Astrocyte of the cerebellum (primary cell): ENCODE data around the gene HIPK1.

ENCODE experiments used
- DNase-seq: peaks from one replicate; pipeline ENCODE4 v3.0.0-alpha.2; 2011; ENCODE audit warnings: low read depth
- H3K4me3 ChIP-seq: 2 replicates; pipeline ENCODE4 v1.5.1; 2011; ENCODE audit warnings: mild to moderate bottlenecking, low read depth, low read length, moderate library complexity
- in situ Hi-C: cut with HindIII; loops from 2 replicates; pipeline ENCODE4 v1.10.0; 2017; ENCODE audit warnings: low sequenced_read_pairs
- TF ChIP-seq, protein P1 (sequence below): IDR thresholded peaks from 2 replicates; pipeline ENCODE4 v1.5.1; 2012; ENCODE audit warnings: low read length, low read depth, moderate library complexity, mild to moderate bottlenecking; ENCODE audit errors: missing control alignments

HIPK1 gene

DNA sequence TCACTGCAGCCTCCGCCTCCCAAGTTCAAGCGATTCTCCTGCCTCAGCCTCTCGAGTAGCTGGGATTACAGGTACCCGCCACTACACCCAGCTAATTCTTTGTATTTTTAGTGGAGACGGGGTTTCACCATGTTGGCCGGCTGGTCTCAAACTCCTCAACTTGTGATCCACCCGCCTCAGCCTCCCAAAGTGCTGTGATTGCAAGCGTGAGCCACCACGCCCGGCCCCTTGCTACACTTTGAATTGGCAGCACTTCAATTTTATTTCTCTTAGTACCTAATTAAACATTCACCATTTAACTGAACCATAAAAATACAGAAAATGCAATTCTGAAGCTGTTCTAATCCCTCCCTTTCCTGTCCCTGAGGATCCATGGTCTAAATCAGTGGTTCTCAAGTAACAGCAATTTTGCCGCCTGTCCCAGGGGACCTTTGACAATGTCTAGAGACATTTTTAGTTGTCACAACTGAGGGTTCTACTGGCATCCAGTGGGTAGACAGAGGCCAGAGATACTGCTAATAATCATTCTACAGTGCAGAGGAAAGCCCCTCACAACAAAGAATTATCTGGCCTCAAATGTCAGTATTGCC lies 37.4 kb upstream of the HIPK1 start:
- no peak for DNase-seq

DNA sequence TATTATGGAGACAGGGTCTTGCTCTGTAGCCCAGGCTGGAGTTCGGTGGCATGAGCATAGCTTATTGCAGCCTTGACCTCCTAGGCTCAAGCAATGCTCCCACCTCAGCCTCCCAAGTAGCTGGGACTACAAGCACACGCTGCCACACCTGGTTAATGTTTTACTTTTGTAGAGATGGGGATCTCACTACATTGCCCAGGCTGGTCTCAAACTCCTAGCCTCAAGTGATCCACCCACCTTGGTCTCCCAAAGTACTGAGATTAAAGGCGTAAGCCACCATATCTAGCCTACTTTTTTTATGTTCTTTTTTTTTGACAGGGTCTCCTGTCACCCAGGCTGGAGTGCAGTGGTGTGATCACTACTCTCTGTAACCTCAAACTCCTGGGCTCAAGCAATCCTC lies 35.9 kb upstream of the HIPK1 start:
- in situ Hi-C loops: no loop called here
- H3K4me3 ChIP-seq: no peak overlapping the region
- no peak for DNase-seq
- TF ChIP-seq, protein P1, sequence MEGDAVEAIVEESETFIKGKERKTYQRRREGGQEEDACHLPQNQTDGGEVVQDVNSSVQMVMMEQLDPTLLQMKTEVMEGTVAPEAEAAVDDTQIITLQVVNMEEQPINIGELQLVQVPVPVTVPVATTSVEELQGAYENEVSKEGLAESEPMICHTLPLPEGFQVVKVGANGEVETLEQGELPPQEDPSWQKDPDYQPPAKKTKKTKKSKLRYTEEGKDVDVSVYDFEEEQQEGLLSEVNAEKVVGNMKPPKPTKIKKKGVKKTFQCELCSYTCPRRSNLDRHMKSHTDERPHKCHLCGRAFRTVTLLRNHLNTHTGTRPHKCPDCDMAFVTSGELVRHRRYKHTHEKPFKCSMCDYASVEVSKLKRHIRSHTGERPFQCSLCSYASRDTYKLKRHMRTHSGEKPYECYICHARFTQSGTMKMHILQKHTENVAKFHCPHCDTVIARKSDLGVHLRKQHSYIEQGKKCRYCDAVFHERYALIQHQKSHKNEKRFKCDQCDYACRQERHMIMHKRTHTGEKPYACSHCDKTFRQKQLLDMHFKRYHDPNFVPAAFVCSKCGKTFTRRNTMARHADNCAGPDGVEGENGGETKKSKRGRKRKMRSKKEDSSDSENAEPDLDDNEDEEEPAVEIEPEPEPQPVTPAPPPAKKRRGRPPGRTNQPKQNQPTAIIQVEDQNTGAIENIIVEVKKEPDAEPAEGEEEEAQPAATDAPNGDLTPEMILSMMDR: no peak

More for the DNA sequence above, 37.4 kb upstream of the HIPK1 start:
- TF ChIP-seq, protein P1: no peak
- in situ Hi-C loops: no loop called here
- no peak overlapping the region for H3K4me3 ChIP-seq

DNA sequence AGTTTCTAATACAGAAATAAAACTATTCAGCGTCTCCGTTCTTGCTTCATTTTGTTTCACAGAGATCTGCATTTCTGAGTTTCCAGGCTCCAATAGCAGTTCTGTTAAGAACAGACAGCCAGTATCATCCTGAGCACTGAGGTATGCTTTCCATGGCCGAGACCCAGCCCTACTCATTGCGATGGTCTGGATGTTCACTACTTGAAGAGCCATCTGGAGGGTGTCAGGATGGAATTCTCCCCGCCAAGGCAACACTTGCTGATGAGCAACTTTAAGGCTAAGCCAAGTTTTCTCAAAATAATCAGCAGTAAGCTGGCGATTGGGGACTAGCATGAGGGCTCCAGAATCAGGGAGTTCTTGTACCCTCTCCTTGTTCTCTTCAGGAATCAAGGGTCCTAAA lies 34.0 kb upstream of the HIPK1 start:
- no peak for DNase-seq
- in situ Hi-C loops: no loop called here
- TF ChIP-seq, protein P1: no peak

DNA sequence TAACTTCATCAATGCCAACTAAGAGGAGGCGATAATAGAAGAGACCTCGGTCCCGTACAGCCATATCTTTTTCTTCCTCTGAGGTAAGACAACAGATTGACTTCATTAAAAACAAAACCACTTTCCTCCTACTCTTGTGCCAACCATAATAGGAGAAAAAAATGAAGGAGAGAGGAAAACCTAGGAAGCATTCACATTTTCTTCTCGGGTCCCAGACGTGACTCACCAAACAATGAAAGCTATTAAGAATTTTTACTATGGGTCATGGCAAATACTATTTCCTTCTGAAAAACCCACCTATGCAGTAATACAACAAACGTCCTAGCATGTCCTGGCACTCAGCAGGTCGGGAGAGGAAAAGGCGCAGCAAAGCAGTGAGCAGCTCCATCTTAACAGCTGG lies 33.2 kb upstream of the HIPK1 start:
- in situ Hi-C loops: no loop called here
- TF ChIP-seq, protein P1: no peak
- no peak overlapping the region for H3K4me3 ChIP-seq
- DNase-seq: no peak

More for the DNA sequence above, 34.0 kb upstream of the HIPK1 start:
- H3K4me3 ChIP-seq: no peak overlapping the region

DNA sequence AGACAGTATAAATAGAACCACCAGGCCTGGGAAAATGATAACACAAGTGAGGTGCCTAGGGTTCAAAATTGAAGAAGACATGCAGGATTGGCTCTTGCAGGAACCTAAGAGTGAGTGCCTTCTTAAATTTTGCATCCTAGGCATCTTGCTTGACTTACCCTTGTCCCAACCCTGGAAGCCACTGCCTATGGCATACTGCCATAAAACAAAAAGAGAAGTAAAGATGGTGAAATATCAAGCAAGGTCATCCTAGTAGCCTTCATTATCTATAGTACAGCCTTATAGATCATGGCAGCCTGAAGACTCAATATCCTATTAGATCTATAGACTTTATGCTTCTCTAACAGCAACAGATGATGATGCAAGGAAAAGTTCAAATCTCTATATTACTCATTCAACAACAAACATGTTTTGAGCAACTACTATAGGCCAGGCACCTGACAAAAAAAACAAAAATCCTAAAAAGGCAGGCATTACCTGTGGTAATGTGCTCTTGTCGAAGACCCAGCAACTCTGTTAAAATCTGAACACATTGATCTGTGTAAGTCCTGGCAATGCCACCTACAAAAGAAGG lies 30.8 kb upstream of the HIPK1 start:
- no peak overlapping the region for H3K4me3 ChIP-seq
- no peak for DNase-seq
- in situ Hi-C loops: no loop called here
- TF ChIP-seq, protein P1: no peak

DNA sequence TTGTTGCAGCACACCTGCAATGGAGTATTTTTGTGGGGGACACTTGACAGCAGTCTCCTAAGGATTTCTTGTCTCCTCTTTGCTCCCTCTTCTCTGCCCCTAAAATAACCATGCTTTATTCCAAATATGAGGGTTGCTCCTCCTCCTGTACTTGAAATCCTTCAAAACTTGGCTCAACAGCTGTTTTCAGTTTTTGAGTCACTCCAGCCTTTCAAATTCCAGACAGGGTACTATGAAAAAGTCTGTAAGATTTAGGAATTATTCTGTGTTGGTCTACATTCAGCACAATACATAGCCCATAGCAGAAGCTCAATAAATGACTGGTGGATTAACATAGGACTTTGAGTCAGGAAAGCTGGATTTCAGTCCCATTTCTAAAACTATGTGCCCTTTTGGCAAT lies 30.0 kb upstream of the HIPK1 start:
- TF ChIP-seq, protein P1: no peak

DNA sequence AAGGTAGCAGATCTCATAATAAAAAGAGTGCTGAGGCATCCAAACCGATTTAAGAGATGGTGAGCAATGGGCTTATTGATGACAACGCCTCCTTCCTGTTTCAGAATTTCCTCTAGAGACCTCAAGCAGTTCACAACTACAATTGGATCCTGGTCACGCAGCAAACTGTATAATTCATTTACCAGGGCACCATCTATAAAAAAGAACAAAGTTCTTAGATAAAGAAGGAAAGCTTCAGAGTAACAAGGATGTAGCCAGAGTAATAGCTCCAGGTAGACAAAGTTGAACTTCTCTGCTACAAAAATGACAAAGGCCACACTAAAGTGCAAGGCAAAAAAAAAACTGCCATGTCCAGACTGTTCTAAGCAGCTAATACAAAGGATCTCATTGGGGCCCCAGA lies 27.9 kb upstream of the HIPK1 start:
- TF ChIP-seq, protein P1: no peak
- no peak overlapping the region for H3K4me3 ChIP-seq
- in situ Hi-C loops: no loop called here
- DNase-seq: no peak

More for the DNA sequence above, 30.0 kb upstream of the HIPK1 start:
- in situ Hi-C loops: no loop called here
- no peak overlapping the region for H3K4me3 ChIP-seq
- no peak for DNase-seq
